ENCODE measurements around the gene FREY1. TPM values are rescaled to one million over a fixed set of nuclear protein-coding genes. Genes with fewer than 3 reads are reported as not detected.

Gene FREY1
- total RNA-seq, 2 donors from 2014 or later: 1.3 to 1.9 TPM

DNA sequence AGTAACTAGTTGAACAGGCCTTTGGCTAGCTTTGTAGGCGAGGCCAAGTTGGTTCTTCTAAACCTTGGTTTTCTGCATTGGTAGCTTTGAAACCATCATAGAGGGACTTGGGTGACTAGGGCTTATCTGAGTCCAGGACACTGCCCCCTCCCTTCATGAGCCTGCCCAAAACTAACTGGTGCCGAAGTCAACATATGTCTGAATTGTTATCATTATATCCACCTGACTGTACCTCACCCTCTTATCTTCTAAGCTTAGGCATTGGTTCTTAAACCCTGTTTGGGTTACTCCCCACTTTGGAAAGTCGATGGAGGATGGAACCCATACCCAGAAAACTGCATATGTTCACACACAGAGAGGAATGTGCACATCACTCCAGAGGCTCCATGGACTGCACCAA is 29.2 kb downstream of the FREY1 start:
- no peak overlapping the region for H3K4me3 Mint-ChIP-seq
- H3K27me3 Mint-ChIP-seq (ENCODE audit: low read depth): no peaks in the 10 kb centered on the region
- no peaks in the 10 kb centered on the region for H3K9me3 Mint-ChIP-seq
- DNase-seq: no peak
- no peaks in the 10 kb centered on the region for H3K4me1 Mint-ChIP-seq (ENCODE audit: low read depth)
- H3K27ac Mint-ChIP-seq: no peak overlapping the region
- ATAC-seq (replicated peaks in 1 of 2): no peak
- H3K36me3 Mint-ChIP-seq (ENCODE audit: insufficient read depth in 2 of 2): peaks cover 2 to 7% of the 10 kb centered on the region in 2 donors

DNA sequence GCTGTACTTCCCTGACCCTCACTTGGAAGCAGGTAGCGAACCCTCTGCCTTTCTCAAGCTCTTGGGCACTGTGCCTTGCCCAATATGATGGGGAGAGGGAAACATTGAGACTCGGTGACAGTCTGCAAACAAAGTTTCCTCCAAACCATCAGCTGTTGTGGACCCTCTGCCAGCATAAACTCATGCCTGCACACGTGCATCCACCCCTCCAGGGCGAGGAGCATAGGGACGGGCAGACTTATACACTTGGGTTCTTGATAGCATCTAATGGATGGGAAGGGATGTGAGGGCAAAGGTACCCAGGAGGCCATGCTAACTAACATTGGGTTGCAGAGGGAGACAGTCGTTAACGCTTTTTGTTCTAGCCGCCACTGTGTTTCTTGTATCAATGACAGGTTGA is 29.9 kb downstream of the FREY1 start:
- no peaks in the 10 kb centered on the region for H3K4me1 Mint-ChIP-seq (ENCODE audit: low read depth)
- no peaks in the 10 kb centered on the region for H3K9me3 Mint-ChIP-seq
- H3K27me3 Mint-ChIP-seq (ENCODE audit: low read depth): no peaks in the 10 kb centered on the region
- ATAC-seq (replicated peaks in 1 of 2) (no peak), DNase-seq (no peak)
- peaks cover 2 to 4% of the 10 kb centered on the region in 2 donors for H3K36me3 Mint-ChIP-seq (ENCODE audit: insufficient read depth in 2 of 2)
- no peak overlapping the region for H3K4me3 Mint-ChIP-seq
- H3K27ac Mint-ChIP-seq: no peak overlapping the region

GRCh38 chr11:45876401-45876800 is 30.7 kb downstream of the FREY1 start:
- Mint-ChIP-seq H3K27me3 (ENCODE audit: low read depth) (no peaks in the 10 kb centered on the region), H3K4me1 (ENCODE audit: low read depth) (no peaks in the 10 kb centered on the region), H3K4me3 (no peak overlapping the region), H3K9me3 (no peaks in the 10 kb centered on the region), H3K27ac (no peak overlapping the region), H3K36me3 (ENCODE audit: insufficient read depth in 2 of 2) (peaks cover 2 to 5% of the 10 kb centered on the region in 2 donors)
- ATAC-seq (replicated peaks in 1 of 2) (no peak), DNase-seq (no peak)

DNA sequence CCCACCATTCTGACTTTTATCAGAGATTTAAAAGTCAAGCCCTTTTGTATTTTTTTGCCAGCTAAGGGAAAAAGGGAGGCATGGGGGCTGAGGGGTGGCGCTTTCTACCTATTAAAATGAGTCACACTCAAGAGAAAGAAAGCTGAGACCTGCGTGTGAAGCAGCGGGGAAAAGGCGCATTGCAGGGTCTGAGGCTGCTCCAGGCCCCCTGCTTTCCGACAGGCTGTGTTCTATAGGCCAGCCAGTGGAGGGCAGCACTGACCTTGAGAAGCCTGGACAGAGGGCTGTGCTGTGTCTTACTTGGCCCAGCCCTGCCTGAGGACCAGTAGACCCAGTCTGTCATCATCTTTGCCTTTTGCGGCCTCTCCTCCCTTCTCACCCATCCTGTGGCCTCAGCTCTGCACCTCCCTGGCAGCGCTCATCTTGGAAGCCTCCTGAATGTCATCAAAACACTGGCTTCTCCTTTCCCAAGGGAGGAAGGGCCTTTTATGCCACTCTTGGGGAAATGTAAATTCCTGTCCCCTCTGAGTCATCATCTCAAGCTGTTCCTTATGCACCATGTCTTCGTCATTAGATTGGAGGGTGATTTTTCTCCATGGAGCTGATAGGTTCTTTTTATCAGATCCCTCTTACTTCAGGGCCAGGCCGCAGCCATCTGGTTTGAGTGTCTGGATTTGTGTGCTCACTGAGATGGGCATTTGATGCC is 34.3 kb downstream of the FREY1 start:
- H3K27ac Mint-ChIP-seq: no peak overlapping the region

GRCh38 chr11:45871638-45872037 is 35.4 kb downstream of the FREY1 start:
- ATAC-seq (replicated peaks in 1 of 2) (no peak), DNase-seq (no peak)
- no peak overlapping the region for H3K27ac Mint-ChIP-seq
- no peak overlapping the region for H3K4me3 Mint-ChIP-seq
- no peaks in the 10 kb centered on the region for H3K9me3 Mint-ChIP-seq
- H3K27me3 Mint-ChIP-seq (ENCODE audit: low read depth): no peaks in the 10 kb centered on the region
- no peaks in the 10 kb centered on the region for H3K4me1 Mint-ChIP-seq (ENCODE audit: low read depth)
- peaks cover 1 to 10% of the 10 kb centered on the region in 2 donors for H3K36me3 Mint-ChIP-seq (ENCODE audit: insufficient read depth in 2 of 2)

More for the DNA sequence above, 34.3 kb downstream of the FREY1 start:
- H3K27me3 Mint-ChIP-seq (ENCODE audit: low read depth): no peaks in the 10 kb centered on the region
- peaks cover 1 to 10% of the 10 kb centered on the region in 2 donors for H3K36me3 Mint-ChIP-seq (ENCODE audit: insufficient read depth in 2 of 2)
- no peaks in the 10 kb centered on the region for H3K9me3 Mint-ChIP-seq
- H3K4me3 Mint-ChIP-seq: no peak overlapping the region
- no peaks in the 10 kb centered on the region for H3K4me1 Mint-ChIP-seq (ENCODE audit: low read depth)
- peak; percentile 76 to 82 for ATAC-seq (replicated peaks in 1 of 2)
- peak; percentile 37 to 44 for DNase-seq

- H3K36me3 Mint-ChIP-seq (ENCODE audit: insufficient read depth in 2 of 2): peaks cover 1 to 12% of the 10 kb centered on the region in 2 donors
- no peaks in the 10 kb centered on the region for H3K27me3 Mint-ChIP-seq (ENCODE audit: low read depth)
- H3K27ac Mint-ChIP-seq: no peak overlapping the region
- H3K9me3 Mint-ChIP-seq: no peaks in the 10 kb centered on the region
- H3K4me1 Mint-ChIP-seq (ENCODE audit: low read depth): no peaks in the 10 kb centered on the region
- H3K4me3 Mint-ChIP-seq: no peak overlapping the region
- ATAC-seq (replicated peaks in 1 of 2) (no peak), DNase-seq (no peak)
Observed at GRCh38 chr11:45870706-45871105, 36.4 kb downstream of the FREY1 start.

DNA sequence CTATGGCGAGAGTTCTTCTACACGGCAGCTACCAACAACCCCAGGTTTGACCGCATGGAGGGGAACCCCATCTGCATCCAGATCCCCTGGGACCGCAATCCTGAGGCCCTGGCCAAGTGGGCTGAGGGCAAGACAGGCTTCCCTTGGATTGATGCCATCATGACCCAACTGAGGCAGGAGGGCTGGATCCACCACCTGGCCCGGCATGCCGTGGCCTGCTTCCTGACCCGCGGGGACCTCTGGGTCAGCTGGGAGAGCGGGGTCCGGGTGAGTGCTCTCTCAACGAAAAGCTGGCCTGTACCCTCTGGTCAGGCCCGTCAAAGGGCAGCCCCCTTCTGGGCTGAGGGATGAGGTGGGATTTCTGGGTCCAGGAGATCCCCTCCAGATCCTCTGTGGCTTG is 37.5 kb downstream of the FREY1 start:
- no peaks in the 10 kb centered on the region for H3K4me1 Mint-ChIP-seq (ENCODE audit: low read depth)
- peaks cover 1 to 12% of the 10 kb centered on the region in 2 donors for H3K36me3 Mint-ChIP-seq (ENCODE audit: insufficient read depth in 2 of 2)
- DNase-seq (no peak), ATAC-seq (replicated peaks in 1 of 2) (no peak)
- no peak overlapping the region for H3K4me3 Mint-ChIP-seq
- H3K27ac Mint-ChIP-seq: no peak overlapping the region
- H3K9me3 Mint-ChIP-seq: no peaks in the 10 kb centered on the region
- H3K27me3 Mint-ChIP-seq (ENCODE audit: low read depth): no peaks in the 10 kb centered on the region

DNA sequence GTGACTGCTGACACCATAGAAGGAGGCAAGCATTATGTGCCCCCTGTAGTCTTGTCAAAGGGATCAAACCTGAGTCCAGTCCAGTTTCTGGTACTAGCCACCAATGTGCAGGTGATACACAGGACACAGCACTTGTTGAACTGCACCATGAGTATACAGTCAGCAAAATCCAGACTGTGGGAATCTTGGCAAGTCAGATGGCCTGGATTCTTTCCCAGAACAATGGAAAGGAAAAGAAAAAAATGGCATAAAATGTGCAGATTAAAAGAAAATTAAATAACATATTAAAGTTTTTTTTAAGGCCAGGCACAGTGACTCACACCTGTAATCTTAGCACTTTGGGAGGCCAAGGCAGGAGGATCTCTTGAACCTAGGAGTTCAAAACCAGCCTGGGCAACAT is 43.0 kb downstream of the FREY1 start:
- DNase-seq: no peak
- Mint-ChIP-seq H3K27me3 (ENCODE audit: low read depth) (no peaks in the 10 kb centered on the region), H3K4me3 (no peak overlapping the region), H3K27ac (no peak overlapping the region), H3K4me1 (ENCODE audit: low read depth) (no peaks in the 10 kb centered on the region), H3K36me3 (ENCODE audit: insufficient read depth in 2 of 2) (peaks cover 0 to 2% of the 10 kb centered on the region in 2 donors), H3K9me3 (no peaks in the 10 kb centered on the region)
- ATAC-seq (replicated peaks in 1 of 2): no peak

GRCh38 chr11:45860764-45861510 is 46.1 kb downstream of the FREY1 start:
- DNase-seq (no peak), ATAC-seq (replicated peaks in 1 of 2) (no peak)
- H3K4me1 Mint-ChIP-seq (ENCODE audit: low read depth): no peaks in the 10 kb centered on the region
- no peak overlapping the region for H3K4me3 Mint-ChIP-seq
- no peak overlapping the region for H3K27ac Mint-ChIP-seq
- H3K9me3 Mint-ChIP-seq: no peaks in the 10 kb centered on the region
- no peaks in the 10 kb centered on the region for H3K27me3 Mint-ChIP-seq (ENCODE audit: low read depth)
- peaks cover 0 to 4% of the 10 kb centered on the region in 2 donors for H3K36me3 Mint-ChIP-seq (ENCODE audit: insufficient read depth in 2 of 2)

GRCh38 chr11:45860348-45860747 is 46.7 kb downstream of the FREY1 start:
- no peaks in the 10 kb centered on the region for H3K4me1 Mint-ChIP-seq (ENCODE audit: low read depth)
- peaks cover 0 to 4% of the 10 kb centered on the region in 2 donors for H3K36me3 Mint-ChIP-seq (ENCODE audit: insufficient read depth in 2 of 2)
- DNase-seq (no peak), ATAC-seq (replicated peaks in 1 of 2) (no peak)
- H3K4me3 Mint-ChIP-seq: no peak overlapping the region
- no peak overlapping the region for H3K27ac Mint-ChIP-seq
- H3K9me3 Mint-ChIP-seq: no peaks in the 10 kb centered on the region
- H3K27me3 Mint-ChIP-seq (ENCODE audit: low read depth): no peaks in the 10 kb centered on the region

DNA sequence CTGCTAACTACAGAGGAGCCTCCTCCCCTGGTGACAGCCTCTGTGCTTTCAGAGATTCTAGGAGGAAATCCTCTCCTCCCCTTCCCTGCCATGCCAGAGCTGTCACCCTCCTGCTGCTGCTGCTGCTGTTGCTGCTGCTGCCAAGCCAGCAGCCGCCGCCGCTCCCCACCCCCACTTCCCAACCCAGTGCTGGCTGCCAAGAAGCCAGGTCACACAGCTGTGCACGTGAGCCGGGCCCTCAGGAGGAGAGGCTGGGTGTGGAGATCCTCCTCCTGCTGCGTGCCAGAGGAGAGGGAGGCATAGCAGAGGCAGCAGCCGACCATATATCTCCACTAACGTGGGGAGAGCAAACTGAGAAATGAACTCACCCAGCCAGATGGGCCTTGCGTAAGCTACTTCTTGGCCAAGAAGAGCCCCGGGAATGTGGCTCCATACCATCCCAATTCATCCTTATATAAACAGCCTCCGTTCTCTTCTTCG is 47.4 kb downstream of the FREY1 start:
- DNase-seq: no peak
- H3K9me3 Mint-ChIP-seq: no peaks in the 10 kb centered on the region
- no peaks in the 10 kb centered on the region for H3K4me1 Mint-ChIP-seq (ENCODE audit: low read depth)
- no peaks in the 10 kb centered on the region for H3K27me3 Mint-ChIP-seq (ENCODE audit: low read depth)
- no peak overlapping the region for H3K4me3 Mint-ChIP-seq
- H3K27ac Mint-ChIP-seq: no peak overlapping the region
- no peak for ATAC-seq (replicated peaks in 1 of 2)
- peaks cover 0 to 4% of the 10 kb centered on the region in 2 donors for H3K36me3 Mint-ChIP-seq (ENCODE audit: insufficient read depth in 2 of 2)

DNA sequence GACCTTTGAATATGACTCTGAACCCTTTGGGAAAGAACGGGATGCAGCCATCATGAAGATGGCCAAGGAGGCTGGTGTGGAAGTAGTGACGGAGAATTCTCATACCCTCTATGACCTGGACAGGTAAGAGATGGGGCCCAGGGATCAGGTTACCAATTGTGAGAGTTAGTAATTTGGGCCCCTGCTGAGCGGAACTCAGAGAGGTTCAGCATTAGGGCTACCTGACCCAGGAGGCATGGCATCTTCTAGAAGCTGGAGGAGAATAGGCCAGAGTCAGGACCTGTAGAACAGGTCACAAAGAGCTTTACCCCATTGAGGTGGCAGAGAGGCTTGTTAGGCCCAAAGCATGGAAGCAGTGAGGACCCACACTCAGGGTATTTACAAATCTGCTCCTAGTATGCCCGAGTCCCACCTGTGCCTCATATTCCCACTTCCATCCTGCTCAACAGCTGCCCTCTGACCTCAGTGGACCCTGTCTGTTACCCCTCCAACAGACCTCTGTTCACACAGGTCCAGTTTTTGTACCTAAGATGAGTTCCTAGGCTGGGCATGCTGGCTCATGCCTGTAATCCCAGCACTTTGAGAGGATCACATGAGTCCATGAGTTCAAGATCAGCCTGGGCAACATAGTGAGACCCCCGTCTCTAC is 48.2 kb downstream of the FREY1 start:
- Mint-ChIP-seq H3K27ac (no peak overlapping the region), H3K9me3 (no peaks in the 10 kb centered on the region), H3K27me3 (ENCODE audit: low read depth) (no peaks in the 10 kb centered on the region), H3K36me3 (ENCODE audit: insufficient read depth in 2 of 2) (peaks cover 0 to 4% of the 10 kb centered on the region in 2 donors), H3K4me3 (no peak overlapping the region), H3K4me1 (ENCODE audit: low read depth) (no peaks in the 10 kb centered on the region)
- DNase-seq (no peak), ATAC-seq (replicated peaks in 1 of 2) (no peak)

DNA sequence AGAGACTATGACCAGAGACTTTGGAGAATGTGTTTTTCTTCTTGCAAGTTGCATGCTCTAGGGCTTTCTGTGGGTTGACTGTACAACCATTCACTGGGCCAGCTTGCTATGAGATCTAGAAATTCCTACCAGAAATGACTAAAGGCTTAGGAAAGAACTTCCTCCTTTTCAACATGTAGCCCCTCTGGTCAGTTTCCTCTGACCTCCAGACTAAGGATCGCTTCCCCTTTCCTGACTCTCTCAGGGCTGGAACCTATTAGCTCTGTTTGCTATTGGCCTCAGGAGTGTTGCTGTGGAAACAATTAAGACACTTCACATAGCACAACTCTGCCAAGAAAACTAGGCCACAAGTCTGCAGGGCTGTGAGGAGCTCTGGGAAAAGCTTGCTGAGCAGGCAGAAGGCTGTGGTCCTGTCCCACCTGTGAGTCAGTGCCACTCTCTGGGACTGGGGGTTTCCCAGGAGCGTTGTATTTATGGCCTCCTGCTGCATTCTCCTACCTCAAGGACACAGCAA is 49.1 kb downstream of the FREY1 start:
- no peak overlapping the region for H3K4me3 Mint-ChIP-seq
- H3K27me3 Mint-ChIP-seq (ENCODE audit: low read depth): no peaks in the 10 kb centered on the region
- DNase-seq (no peak), ATAC-seq (replicated peaks in 1 of 2) (no peak)
- no peaks in the 10 kb centered on the region for H3K9me3 Mint-ChIP-seq
- H3K4me1 Mint-ChIP-seq (ENCODE audit: low read depth): no peaks in the 10 kb centered on the region
- no peak overlapping the region for H3K27ac Mint-ChIP-seq
- H3K36me3 Mint-ChIP-seq (ENCODE audit: insufficient read depth in 2 of 2): peaks cover 0 to 4% of the 10 kb centered on the region in 2 donors
